Large intestine (tissue), 3 donors: Measurements from ENCODE around the gene NTM. TPM values are rescaled to one million over a fixed set of nuclear protein-coding genes. Genes with fewer than 3 reads are reported as not detected.

Experiments
- DNase-seq, 2 donors: peaks; one replicate each; pipeline versions ENCODE4 v3.0.0 to v3.0.0-alpha.2; 2013
- H3K27ac ChIP-seq: one replicate; pipeline ENCODE4 v1.5.1; 2013; ENCODE audit warnings: low read length
- H3K27me3 ChIP-seq: 2 replicates; pipeline ENCODE4 v1.6.1; 2013; ENCODE audit warnings: low read length; ENCODE audit not compliant: control insufficient read depth, insufficient read depth
- H3K36me3 ChIP-seq: 2 replicates; pipeline ENCODE4 v1.6.1; 2013; ENCODE audit warnings: low read length; ENCODE audit not compliant: control insufficient read depth, insufficient read depth
- H3K4me1 ChIP-seq: one replicate; pipeline ENCODE4 v1.6.1; 2013; ENCODE audit warnings: low read length; ENCODE audit not compliant: control insufficient read depth, insufficient read depth
- H3K4me3 ChIP-seq: one replicate; pipeline ENCODE4 v1.5.1; 2013; ENCODE audit warnings: low read length
- H3K9me3 ChIP-seq: one replicate; pipeline ENCODE4 v1.6.1; 2013; ENCODE audit warnings: mild to moderate bottlenecking, low read depth, low read length, moderate library complexity; ENCODE audit not compliant: control insufficient read depth
- WGBS: methylation state at CpG from one replicate; pipeline ENCODE4 v1.1.5; 2013; ENCODE audit warnings: low lambda C conversion rate; ENCODE audit not compliant: insufficient coverage; 5-methylcytosine and 5-hydroxymethylcytosine counted together
- polyA plus RNA-seq: library from polyadenylated mRNA; unstranded; fragments of 120-200 nt; gene quantifications from one replicate; pipeline ENCODE4 v1.2.1, GENCODE V29; 2013

The NTM gene
- polyA plus RNA-seq, 1 donor: 17.2 TPM

DNA sequence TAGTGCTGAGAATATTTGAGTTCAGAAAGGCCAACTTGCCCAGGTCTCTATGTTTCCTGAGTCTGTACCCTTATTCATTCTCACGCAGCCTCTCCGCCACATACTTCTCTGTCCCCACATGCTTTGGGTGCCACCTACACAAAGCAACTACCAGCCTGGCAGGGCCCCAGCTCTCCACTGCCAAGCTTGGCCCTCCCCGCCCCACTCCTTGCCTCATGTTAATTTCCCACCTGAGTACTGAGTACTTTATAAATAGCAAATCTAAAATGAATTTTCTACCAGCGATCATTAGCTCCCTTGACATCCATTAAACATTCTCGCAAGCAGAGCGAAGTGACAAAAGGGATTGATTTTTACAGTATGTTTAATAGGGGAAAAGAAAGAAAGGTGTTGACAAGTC is 20.8 kb downstream of the NTM start:
- WGBS: no CpG with 5 or more reads among the region's 6 CpGs
- Histone ChIP-seq H3K27me3 (peaks cover 10% of the 10 kb centered on the region), H3K36me3 (no peaks in the 10 kb centered on the region), H3K4me3 (no peak overlapping the region), H3K4me1 (no peaks in the 10 kb centered on the region), H3K9me3 (no peaks in the 10 kb centered on the region), H3K27ac (no peak overlapping the region)
- DNase-seq: no peak

DNA sequence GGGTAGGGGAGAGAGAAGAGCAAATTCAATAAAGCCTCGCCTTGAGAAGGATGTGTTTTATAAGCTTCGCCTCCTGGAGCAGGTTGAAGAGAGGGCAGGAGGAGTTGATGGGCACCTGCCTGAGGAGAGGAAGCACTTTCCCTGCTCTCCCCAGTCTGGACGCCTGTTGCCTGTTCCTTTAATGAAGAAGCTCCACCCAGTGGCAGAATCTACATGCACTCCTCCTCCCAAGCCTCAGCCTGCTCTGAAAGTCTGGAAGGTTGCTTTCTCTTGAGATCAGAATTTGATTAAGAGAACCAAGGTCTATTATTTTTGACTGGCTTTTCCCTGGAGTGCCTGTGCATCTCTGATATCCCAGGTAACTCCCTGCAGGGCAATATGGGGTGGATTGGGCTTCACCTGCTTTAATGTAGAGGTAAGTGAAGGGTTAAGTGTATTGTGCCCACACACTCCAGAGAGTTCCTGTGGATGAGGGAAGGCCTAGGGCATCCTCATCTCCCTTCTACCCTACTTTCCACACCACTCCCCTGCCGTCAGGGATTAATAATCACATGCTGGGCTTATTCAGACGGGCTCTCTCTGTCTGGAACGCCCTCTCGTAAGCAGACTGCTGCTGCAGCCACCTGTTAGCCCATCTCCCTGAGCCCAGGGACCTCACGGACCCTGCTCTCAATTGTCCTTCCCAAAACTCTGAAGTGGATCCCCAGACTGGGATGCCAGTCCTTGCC is 22.3 kb downstream of the NTM start:
- Histone ChIP-seq H3K4me1 (no peaks in the 10 kb centered on the region), H3K27me3 (peaks cover 9% of the 10 kb centered on the region), H3K27ac (no peak overlapping the region), H3K4me3 (no peak overlapping the region), H3K36me3 (no peaks in the 10 kb centered on the region), H3K9me3 (no peaks in the 10 kb centered on the region)
- no peak for DNase-seq
- WGBS: no CpG with 5 or more reads among the region's 8 CpGs

DNA sequence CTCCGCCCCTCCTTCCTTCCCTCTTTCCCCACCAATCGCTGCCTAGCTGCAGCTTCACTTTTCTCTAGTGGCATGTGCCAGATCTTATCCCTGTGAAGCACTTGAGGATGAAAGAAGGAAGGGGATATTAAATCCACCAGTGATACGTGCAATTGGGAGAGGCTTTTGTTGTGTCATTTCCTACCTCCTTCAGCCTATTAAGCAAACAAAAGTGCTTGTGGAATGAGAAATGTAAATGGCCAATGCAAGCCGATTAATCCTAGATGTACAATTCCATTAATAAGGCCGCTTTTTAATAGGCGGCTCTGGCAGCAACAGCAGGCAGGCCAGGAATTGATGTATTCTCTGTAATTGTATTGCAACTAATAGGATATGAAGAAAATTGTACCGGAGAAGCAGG is 23.3 kb downstream of the NTM start:
- H3K4me1 ChIP-seq: no peaks in the 10 kb centered on the region
- no peak for DNase-seq
- no peak overlapping the region for H3K27ac ChIP-seq
- H3K4me3 ChIP-seq: no peak overlapping the region
- H3K36me3 ChIP-seq: no peaks in the 10 kb centered on the region
- no peaks in the 10 kb centered on the region for H3K9me3 ChIP-seq
- H3K27me3 ChIP-seq: peaks cover 5% of the 10 kb centered on the region
- WGBS: 100% methylated on average over 3 of the region's 7 CpGs

DNA sequence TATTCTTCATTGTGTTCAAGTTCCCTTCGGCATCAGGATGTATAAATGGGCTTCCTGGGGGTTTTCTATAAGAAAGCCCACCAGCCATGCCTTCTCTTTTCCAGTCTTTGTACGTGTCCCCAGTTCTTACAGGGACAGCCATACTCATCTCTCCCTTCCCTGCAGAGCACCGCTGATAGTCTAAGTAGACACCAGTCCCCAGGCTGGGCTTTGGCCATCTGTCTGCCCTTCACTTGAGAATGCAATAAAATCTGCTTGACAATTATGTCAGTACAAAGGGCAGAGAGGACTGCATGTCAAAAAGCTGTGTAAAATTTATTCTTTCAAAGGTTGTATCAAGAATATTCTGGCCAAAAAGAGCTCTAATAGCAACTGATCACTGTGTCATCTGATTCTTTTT is 27.3 kb downstream of the NTM start:
- WGBS: no CpG with 5 or more reads among the region's 3 CpGs
- H3K9me3 ChIP-seq: no peaks in the 10 kb centered on the region
- DNase-seq: no peak

DNA sequence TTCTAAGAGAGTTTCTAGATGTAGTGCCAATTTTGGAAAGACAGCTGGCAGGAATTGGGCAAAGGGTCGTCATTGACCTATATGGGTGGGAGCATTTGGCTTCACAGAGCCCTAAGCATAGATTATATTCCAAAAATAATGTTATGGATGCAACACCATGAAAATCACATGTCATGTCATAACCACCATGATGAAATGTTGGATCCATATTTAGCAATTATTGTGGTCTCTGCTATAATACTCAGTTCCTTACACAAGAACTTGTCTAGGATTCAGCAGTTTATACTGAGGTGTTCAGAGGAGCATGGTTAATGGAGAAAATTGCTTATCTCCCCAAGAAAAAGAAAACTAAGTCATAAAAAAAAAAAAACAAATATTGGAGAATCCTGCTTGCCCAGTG is 31.6 kb downstream of the NTM start:
- WGBS: no CpG with 5 or more reads among the region's 1 CpG
- H3K4me1 ChIP-seq: no peaks in the 10 kb centered on the region
- no peaks in the 10 kb centered on the region for H3K9me3 ChIP-seq
- DNase-seq: no peak
- no peak overlapping the region for H3K4me3 ChIP-seq
- H3K27ac ChIP-seq: no peak overlapping the region
- H3K36me3 ChIP-seq: no peaks in the 10 kb centered on the region
- H3K27me3 ChIP-seq: no peaks in the 10 kb centered on the region

More for the DNA sequence above, 27.3 kb downstream of the NTM start:
- H3K27ac ChIP-seq: no peak overlapping the region
- no peaks in the 10 kb centered on the region for H3K4me1 ChIP-seq
- H3K27me3 ChIP-seq: no peaks in the 10 kb centered on the region
- H3K36me3 ChIP-seq: no peaks in the 10 kb centered on the region
- H3K4me3 ChIP-seq: no peak overlapping the region

DNA sequence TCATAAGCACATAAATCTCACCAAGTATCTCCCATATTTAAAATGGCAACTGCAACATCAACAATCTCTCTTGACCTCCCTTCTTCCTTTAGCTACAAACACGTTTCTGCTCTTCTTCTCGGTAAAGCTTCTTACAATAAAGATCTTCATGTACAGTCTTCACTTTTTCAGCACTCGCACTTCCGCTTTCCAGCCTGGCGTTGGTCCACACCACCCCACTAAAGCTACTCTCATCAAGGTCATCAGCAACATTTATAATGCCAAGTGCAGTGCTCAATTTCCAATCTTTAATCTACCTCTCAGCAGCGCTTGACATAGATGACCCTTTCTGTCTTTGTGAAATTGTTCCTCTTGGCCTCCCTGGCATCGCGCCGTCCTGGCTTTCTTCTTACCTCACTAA is 33.6 kb downstream of the NTM start:
- WGBS: 100% methylated on average over 1 of the region's 9 CpGs

DNA sequence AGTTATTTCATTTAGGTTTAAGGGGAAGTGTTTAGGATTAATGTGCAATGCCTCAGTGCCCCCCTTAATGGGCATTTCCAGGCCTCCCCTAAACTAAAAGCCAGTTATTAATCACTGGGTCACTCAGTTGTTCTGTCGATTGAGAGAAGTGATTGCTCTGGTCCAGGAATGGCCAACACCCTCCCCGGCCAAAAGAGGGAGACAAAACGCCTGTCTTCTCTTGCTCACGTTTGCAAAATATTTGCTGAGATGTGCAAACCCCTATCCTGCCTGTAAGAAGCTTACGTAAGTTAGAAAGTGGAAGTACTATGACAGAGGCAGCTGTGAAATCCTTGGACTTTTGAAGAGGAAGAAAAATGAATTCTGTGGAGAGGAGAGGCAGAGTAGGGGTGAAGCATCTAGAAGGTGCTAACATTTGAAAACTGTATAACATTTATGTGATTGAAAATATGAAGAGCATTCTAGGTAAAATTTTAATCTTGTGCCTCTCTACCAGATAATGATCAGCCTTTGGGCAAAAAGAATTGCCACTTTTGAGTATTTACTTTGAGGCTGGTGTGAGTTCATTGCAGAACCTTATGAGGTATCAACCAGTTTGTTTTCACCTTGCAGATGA is 37.7 kb downstream of the NTM start:
- no peak overlapping the region for H3K4me3 ChIP-seq
- DNase-seq: no peak
- 67% methylated on average over 1 of the region's 5 CpGs for WGBS
- H3K9me3 ChIP-seq: no peaks in the 10 kb centered on the region
- H3K4me1 ChIP-seq: no peaks in the 10 kb centered on the region
- no peak overlapping the region for H3K27ac ChIP-seq
- no peaks in the 10 kb centered on the region for H3K27me3 ChIP-seq
- no peaks in the 10 kb centered on the region for H3K36me3 ChIP-seq

More for the DNA sequence above, 33.6 kb downstream of the NTM start:
- no peak for DNase-seq
- H3K9me3 ChIP-seq: no peaks in the 10 kb centered on the region
- no peaks in the 10 kb centered on the region for H3K36me3 ChIP-seq
- H3K4me3 ChIP-seq: no peak overlapping the region
- H3K27me3 ChIP-seq: no peaks in the 10 kb centered on the region
- H3K4me1 ChIP-seq: no peaks in the 10 kb centered on the region
- no peak overlapping the region for H3K27ac ChIP-seq

DNA sequence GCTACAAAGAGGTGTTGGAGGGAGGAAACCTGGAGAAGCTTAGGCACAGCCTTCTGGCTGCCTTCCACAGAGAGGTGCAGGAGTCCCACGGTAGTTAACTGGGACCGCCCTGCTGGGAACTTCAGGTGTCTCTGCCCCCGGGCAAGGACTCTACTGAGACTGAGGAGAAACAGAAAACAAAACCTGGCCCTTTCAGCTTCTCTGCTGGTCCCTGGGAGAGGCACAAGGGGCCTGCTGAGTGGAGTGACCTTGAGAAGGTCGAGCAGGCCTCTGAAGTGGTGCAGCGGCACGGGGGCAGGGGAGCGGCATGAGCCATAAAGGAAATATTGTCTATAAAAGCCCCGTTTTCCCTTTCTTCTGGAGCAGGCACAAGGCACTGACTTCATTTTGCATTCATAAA is 38.9 kb downstream of the NTM start:
- Histone ChIP-seq H3K4me3 (no peak overlapping the region), H3K27ac (no peak overlapping the region), H3K9me3 (no peaks in the 10 kb centered on the region), H3K27me3 (no peaks in the 10 kb centered on the region), H3K4me1 (no peaks in the 10 kb centered on the region), H3K36me3 (no peaks in the 10 kb centered on the region)
- no peak for DNase-seq
- 60% methylated on average over 1 of the region's 8 CpGs for WGBS

DNA sequence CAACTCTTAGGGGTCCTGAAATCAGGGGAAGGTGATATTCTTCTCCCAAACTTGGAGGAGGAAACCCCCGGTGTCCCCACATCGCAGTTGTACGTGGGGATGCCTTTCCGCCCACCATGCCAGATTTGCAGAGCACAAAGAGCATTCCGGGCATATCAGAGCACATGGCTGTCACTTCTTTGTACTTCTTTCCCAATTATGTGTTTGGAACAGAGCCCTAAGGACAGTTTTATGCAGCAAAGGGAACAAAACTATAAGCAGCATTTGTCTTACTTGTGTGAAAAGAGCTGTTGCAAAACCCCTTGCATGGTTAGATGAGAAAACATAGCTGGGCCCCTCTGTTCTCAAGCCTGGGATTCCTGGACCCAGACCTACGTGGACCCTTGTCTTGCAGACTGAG is 41.2 kb downstream of the NTM start:
- Histone ChIP-seq H3K27ac (no peak overlapping the region), H3K9me3 (no peaks in the 10 kb centered on the region), H3K4me1 (no peaks in the 10 kb centered on the region), H3K4me3 (no peak overlapping the region), H3K27me3 (no peaks in the 10 kb centered on the region), H3K36me3 (no peaks in the 10 kb centered on the region)
- WGBS: no CpG with 5 or more reads among the region's 6 CpGs
- DNase-seq: no peak

DNA sequence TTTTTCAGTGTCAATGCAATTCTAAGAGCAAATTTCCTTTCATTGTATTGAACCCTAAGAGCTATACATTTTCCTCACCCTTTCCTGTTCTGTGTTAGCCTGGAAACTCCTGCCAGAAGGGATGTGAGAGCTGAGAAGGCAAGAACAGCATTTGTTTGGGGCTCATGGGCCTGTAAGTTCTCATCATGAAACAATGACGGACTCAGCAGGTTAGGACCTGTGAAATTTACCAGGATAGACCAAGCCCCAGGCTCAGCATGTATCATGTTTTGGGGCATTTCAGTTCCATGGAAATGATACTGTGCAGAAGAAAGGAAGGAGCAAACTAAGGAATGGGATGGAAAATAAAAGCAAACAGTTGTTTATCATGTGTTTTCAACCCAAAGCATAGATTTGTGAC is 41.6 kb downstream of the NTM start:
- Histone ChIP-seq H3K27ac (no peak overlapping the region), H3K9me3 (no peaks in the 10 kb centered on the region), H3K4me1 (no peaks in the 10 kb centered on the region), H3K27me3 (no peaks in the 10 kb centered on the region), H3K36me3 (no peaks in the 10 kb centered on the region), H3K4me3 (no peak overlapping the region)
- DNase-seq: no peak
- no CpG with 5 or more reads among the region's 1 CpG for WGBS

DNA sequence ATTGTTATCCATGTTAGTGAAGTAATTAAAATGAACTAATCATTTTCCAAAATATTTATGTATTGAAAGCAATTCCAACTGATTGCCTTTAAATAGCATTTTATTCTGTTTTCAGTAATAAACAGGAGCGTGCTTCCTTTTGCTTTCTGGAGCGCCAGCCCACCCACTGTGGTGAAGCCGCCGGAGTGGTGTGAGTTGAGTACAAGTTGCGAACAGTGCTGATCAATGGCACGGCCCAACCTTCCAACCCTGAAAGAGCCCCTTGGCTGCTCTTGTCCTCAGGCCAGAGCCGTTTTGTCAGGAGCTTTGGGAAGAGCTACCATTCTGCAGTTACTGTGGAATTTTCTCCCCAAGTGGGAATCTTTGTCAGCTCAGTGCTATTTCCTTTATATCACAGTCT is 42.8 kb downstream of the NTM start:
- H3K27ac ChIP-seq: no peak overlapping the region
- DNase-seq: no peak
- no peaks in the 10 kb centered on the region for H3K9me3 ChIP-seq
- WGBS: no CpG with 5 or more reads among the region's 7 CpGs
- no peaks in the 10 kb centered on the region for H3K27me3 ChIP-seq
- no peak overlapping the region for H3K4me3 ChIP-seq
- H3K4me1 ChIP-seq: no peaks in the 10 kb centered on the region
- H3K36me3 ChIP-seq: no peaks in the 10 kb centered on the region
